ENCODE results near the gene ITGB7.

- TF ChIP-seq CTCF (IDR thresholded peaks at IDR 0.05 in 2 of 3, conservative IDR thresholded peaks at IDR 0.05 in 1 of 3; ENCODE audit: control insufficient read depth in 2 of 3, extremely low read depth in 1 of 3, insufficient read depth in 1 of 3, low read depth in 3 of 3, low read length in 3 of 3) (no peak), GABPA (IDR thresholded peaks at IDR 0.05; ENCODE audit: low read depth) (no peak), NFYA (IDR thresholded peaks at IDR 0.05; ENCODE audit: borderline replicate concordance, low read depth, low read length) (no peak), POLR2A (IDR thresholded peaks at IDR 0.05; ENCODE audit: low read depth, low read length) (no peak), PRDM15 (CRISPR knock-in tag; IDR thresholded peaks at IDR 0.05) (no peak), EZH2 (IDR thresholded peaks at IDR 0.05; ENCODE audit: borderline replicate concordance, control insufficient read depth, low read depth, low read length) (no peak)
- TF ChIP-seq, protein P1, sequence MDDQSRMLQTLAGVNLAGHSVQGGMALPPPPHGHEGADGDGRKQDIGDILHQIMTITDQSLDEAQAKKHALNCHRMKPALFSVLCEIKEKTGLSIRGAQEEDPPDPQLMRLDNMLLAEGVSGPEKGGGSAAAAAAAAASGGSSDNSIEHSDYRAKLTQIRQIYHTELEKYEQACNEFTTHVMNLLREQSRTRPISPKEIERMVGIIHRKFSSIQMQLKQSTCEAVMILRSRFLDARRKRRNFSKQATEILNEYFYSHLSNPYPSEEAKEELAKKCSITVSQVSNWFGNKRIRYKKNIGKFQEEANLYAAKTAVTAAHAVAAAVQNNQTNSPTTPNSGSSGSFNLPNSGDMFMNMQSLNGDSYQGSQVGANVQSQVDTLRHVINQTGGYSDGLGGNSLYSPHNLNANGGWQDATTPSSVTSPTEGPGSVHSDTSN (IDR thresholded peaks at IDR 0.05; ENCODE audit: insufficient replicate concordance, low read depth, low read length): no peak
- TF ChIP-seq, protein P2, sequence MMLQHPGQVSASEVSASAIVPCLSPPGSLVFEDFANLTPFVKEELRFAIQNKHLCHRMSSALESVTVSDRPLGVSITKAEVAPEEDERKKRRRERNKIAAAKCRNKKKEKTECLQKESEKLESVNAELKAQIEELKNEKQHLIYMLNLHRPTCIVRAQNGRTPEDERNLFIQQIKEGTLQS (IDR thresholded peaks at IDR 0.05; ENCODE audit: borderline replicate concordance, extremely low read depth, low read depth, low read length): no peak
- TF ChIP-seq, protein P3, sequence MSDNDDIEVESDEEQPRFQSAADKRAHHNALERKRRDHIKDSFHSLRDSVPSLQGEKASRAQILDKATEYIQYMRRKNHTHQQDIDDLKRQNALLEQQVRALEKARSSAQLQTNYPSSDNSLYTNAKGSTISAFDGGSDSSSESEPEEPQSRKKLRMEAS (IDR thresholded peaks at IDR 0.05; ENCODE audit: low read depth, low read length): no peak
These were observed 24.1 kb downstream of the ITGB7 start for GRCh38 chr12:53182903-53183302.

Measured in GM12878 (cell line).